ENCODE results near the gene DMXL1. TPM values are rescaled to one million over a fixed set of nuclear protein-coding genes. Genes with fewer than 3 reads are reported as not detected.

DMXL1 gene
- total RNA-seq, 1 donor from 2014 or later = 22.6 TPM

- DNase-seq (ENCODE audit: missing footprints) (no peak), ATAC-seq (no peak)
- intact Hi-C loops (cut with DNase I) = no loop called here
Observed at GRCh38 chr5:119250946-119251901, 180.3 kb downstream of the DMXL1 start.

GRCh38 chr5:119255571-119256356 is 184.9 kb downstream of the DMXL1 start:
- no peak for ATAC-seq
- DNase-seq (ENCODE audit: missing footprints) = no peak

GRCh38 chr5:119257613-119258012 is 186.7 kb downstream of the DMXL1 start:
- intact Hi-C loops (cut with DNase I) = no loop called here
- DNase-seq (ENCODE audit: missing footprints) = no peak

More at GRCh38 chr5:119255571-119256356, 184.9 kb downstream of the DMXL1 start:
- intact Hi-C loops (cut with DNase I) = no loop called here

GRCh38 chr5:119263639-119264038 is 192.8 kb downstream of the DMXL1 start:
- ATAC-seq (no peak), DNase-seq (ENCODE audit: missing footprints) (no peak)
- intact Hi-C loops (cut with DNase I) = no loop called here

More at GRCh38 chr5:119257613-119258012, 186.7 kb downstream of the DMXL1 start:
- no peak for ATAC-seq

- DNase-seq (ENCODE audit: missing footprints) (no peak), ATAC-seq (no peak)
- intact Hi-C loops (cut with DNase I) = no loop called here
Observed at GRCh38 chr5:119264186-119264585, 193.3 kb downstream of the DMXL1 start.

GRCh38 chr5:119267958-119268386 is 197.1 kb downstream of the DMXL1 start:
- intact Hi-C loops (cut with DNase I) = loop anchor here (1.0 to 5.0 kb wide), 4 partner anchors 67 to 281 kb away; partner anchors contain the start of genes DMXL1 and DTWD2
- DNase-seq (ENCODE audit: missing footprints) = peak; percentile 98
- ATAC-seq = peak; percentile 91

GRCh38 chr5:119268387-119269060 is 197.6 kb downstream of the DMXL1 start:
- peak; percentile 99 for ATAC-seq
- intact Hi-C loops (cut with DNase I) = loop anchor here (1.0 to 5.0 kb wide), 4 partner anchors 67 to 281 kb away; partner anchors contain the start of genes DMXL1 and DTWD2

GRCh38 chr5:119269061-119269944 is 198.4 kb downstream of the DMXL1 start:
- ATAC-seq (no peak), DNase-seq (ENCODE audit: missing footprints) (no peak)
- intact Hi-C loops (cut with DNase I) = loop anchor here (5.0 kb wide), 2 partner anchors 143 to 282 kb away; partner anchors contain the start of gene DTWD2

More at GRCh38 chr5:119268387-119269060, 197.6 kb downstream of the DMXL1 start:
- peak; percentile 99 for DNase-seq (ENCODE audit: missing footprints)

GRCh38 chr5:119270121-119270565 is 199.3 kb downstream of the DMXL1 start:
- intact Hi-C loops (cut with DNase I) = no loop called here
- no peak for DNase-seq (ENCODE audit: missing footprints)

GRCh38 chr5:119270960-119271757 is 200.3 kb downstream of the DMXL1 start:
- ATAC-seq = no peak
- intact Hi-C loops (cut with DNase I) = no loop called here
- DNase-seq (ENCODE audit: missing footprints) = no peak

More at GRCh38 chr5:119270121-119270565, 199.3 kb downstream of the DMXL1 start:
- ATAC-seq = no peak

GRCh38 chr5:119271758-119272730 is 201.2 kb downstream of the DMXL1 start:
- no peak for ATAC-seq
- intact Hi-C loops (cut with DNase I) = no loop called here
- no peak for DNase-seq (ENCODE audit: missing footprints)

GRCh38 chr5:119273391-119273839 is 202.5 kb downstream of the DMXL1 start:
- ATAC-seq (no peak), DNase-seq (ENCODE audit: missing footprints) (peak; percentile 75)
- intact Hi-C loops (cut with DNase I) = no loop called here

- ATAC-seq (no peak), DNase-seq (ENCODE audit: missing footprints) (no peak)
- intact Hi-C loops (cut with DNase I) = no loop called here
Observed at GRCh38 chr5:119274030-119274766, 203.3 kb downstream of the DMXL1 start.

GRCh38 chr5:119274767-119275130 is 203.9 kb downstream of the DMXL1 start:
- intact Hi-C loops (cut with DNase I) = no loop called here
- ATAC-seq (no peak), DNase-seq (ENCODE audit: missing footprints) (no peak)

- intact Hi-C loops (cut with DNase I) = no loop called here
- DNase-seq (ENCODE audit: missing footprints) (no peak), ATAC-seq (no peak)
Observed at GRCh38 chr5:119275146-119275545, 204.3 kb downstream of the DMXL1 start.

Measured in Right ventricle myocardium inferior (tissue), 1 donor.